Measurements from ENCODE around the gene PPT2. TPM values are rescaled to one million over a fixed set of nuclear protein-coding genes. Genes with fewer than 3 reads are reported as not detected.

PPT2 gene
- total RNA-seq (2014; rRNA removed; shearing (Covaris generic); ENCODE audit: low replicate concordance) = 2.9 and 5.9 TPM in 2 replicates

GRCh38 chr6:32153564-32154513, at the start of gene PPT2:
TSS of gene PPT2 (plus strand) at chr6:32154141. CDS start at chr6:32154595, 454 bp downstream.
- no peaks in the 10 kb centered on the region for H3K36me3 ChIP-seq
- H3K27me3 ChIP-seq = no peaks in the 10 kb centered on the region
- no peaks in the 10 kb centered on the region for H3K9me3 ChIP-seq
- peak; percentile 82 for DNase-seq
- peak within 1 kb of the TSS; percentile 76 for H3K4me3 ChIP-seq

GRCh38 chr6:32105433-32105832, 48.5 kb upstream of the PPT2 start:
- Histone ChIP-seq H3K9me3 (no peaks in the 10 kb centered on the region), H3K4me3 (no peak overlapping the region), H3K36me3 (no peaks in the 10 kb centered on the region), H3K27me3 (no peaks in the 10 kb centered on the region)
- no peak for DNase-seq

GRCh38 chr6:32107406-32107805, 46.5 kb upstream of the PPT2 start:
- Histone ChIP-seq H3K4me3 (no peak overlapping the region), H3K36me3 (no peaks in the 10 kb centered on the region), H3K27me3 (no peaks in the 10 kb centered on the region), H3K9me3 (no peaks in the 10 kb centered on the region)
- DNase-seq = peak; percentile 72

GRCh38 chr6:32108094-32108627, 45.8 kb upstream of the PPT2 start:
- H3K4me3 ChIP-seq = no peak overlapping the region
- peak; percentile 74 for DNase-seq

GRCh38 chr6:32108727-32109113, 45.2 kb upstream of the PPT2 start:
- Histone ChIP-seq H3K9me3 (no peaks in the 10 kb centered on the region), H3K36me3 (no peaks in the 10 kb centered on the region), H3K4me3 (no peak overlapping the region), H3K27me3 (no peaks in the 10 kb centered on the region)
- no peak for DNase-seq

More at GRCh38 chr6:32108094-32108627, 45.8 kb upstream of the PPT2 start:
- H3K27me3 ChIP-seq = no peaks in the 10 kb centered on the region
- H3K9me3 ChIP-seq = no peaks in the 10 kb centered on the region
- no peaks in the 10 kb centered on the region for H3K36me3 ChIP-seq

- no peaks in the 10 kb centered on the region for H3K9me3 ChIP-seq
- no peaks in the 10 kb centered on the region for H3K27me3 ChIP-seq
- no peak within 1 kb of the TSS for H3K4me3 ChIP-seq
- no peak for DNase-seq
- no peaks in the 10 kb centered on the region for H3K36me3 ChIP-seq
These were observed 44.7 kb upstream of the PPT2 start, which contains the start of gene TNXB for GRCh38 chr6:32109114-32109764. TSS of gene TNXB (minus strand) at chr6:32109338. CDS start at chr6:32098198, 11,140 bp downstream.

- H3K4me3 ChIP-seq = no peak overlapping the region
- no peak for DNase-seq
- H3K9me3 ChIP-seq = no peaks in the 10 kb centered on the region
- no peaks in the 10 kb centered on the region for H3K36me3 ChIP-seq
- H3K27me3 ChIP-seq = no peaks in the 10 kb centered on the region
These were observed 44.2 kb upstream of the PPT2 start for GRCh38 chr6:32109765-32110160.

- Histone ChIP-seq H3K27me3 (no peaks in the 10 kb centered on the region), H3K9me3 (no peaks in the 10 kb centered on the region), H3K4me3 (no peak overlapping the region), H3K36me3 (no peaks in the 10 kb centered on the region; the same call in 1 of the 2 replicates)
- peak; percentile 55 for DNase-seq
These were observed 43.3 kb upstream of the PPT2 start for GRCh38 chr6:32110632-32111031.

- H3K36me3 ChIP-seq = no peaks in the 10 kb centered on the region; the same call in 1 of the 2 replicates
These were observed 42.4 kb upstream of the PPT2 start for GRCh38 chr6:32111424-32112066.

GRCh38 chr6:32112431-32112980, 41.4 kb upstream of the PPT2 start:
- Histone ChIP-seq H3K36me3 (no peaks in the 10 kb centered on the region; the same call in 1 of the 2 replicates), H3K9me3 (no peaks in the 10 kb centered on the region), H3K4me3 (no peak overlapping the region), H3K27me3 (no peaks in the 10 kb centered on the region)
- DNase-seq = no peak

More at GRCh38 chr6:32111424-32112066, 42.4 kb upstream of the PPT2 start:
- no peak for DNase-seq
- H3K4me3 ChIP-seq = no peak overlapping the region
- H3K9me3 ChIP-seq = no peaks in the 10 kb centered on the region
- no peaks in the 10 kb centered on the region for H3K27me3 ChIP-seq

GRCh38 chr6:32113386-32114352, 40.3 kb upstream of the PPT2 start:
- H3K36me3 ChIP-seq = peaks cover 4% of the 10 kb centered on the region; the same call in 1 of the 2 replicates
- no peaks in the 10 kb centered on the region for H3K27me3 ChIP-seq

GRCh38 chr6:32114796-32115195, 39.1 kb upstream of the PPT2 start:
- Histone ChIP-seq H3K4me3 (no peak overlapping the region), H3K9me3 (no peaks in the 10 kb centered on the region), H3K36me3 (peaks cover 4% of the 10 kb centered on the region; the same call in 1 of the 2 replicates), H3K27me3 (no peaks in the 10 kb centered on the region)
- no peak for DNase-seq

More at GRCh38 chr6:32113386-32114352, 40.3 kb upstream of the PPT2 start:
- Histone ChIP-seq H3K9me3 (no peaks in the 10 kb centered on the region), H3K4me3 (no peak overlapping the region)
- peak; percentile 95 for DNase-seq

GRCh38 chr6:32115623-32116022, 38.3 kb upstream of the PPT2 start:
- Histone ChIP-seq H3K36me3 (peaks cover 4% of the 10 kb centered on the region; the same call in 1 of the 2 replicates), H3K27me3 (no peaks in the 10 kb centered on the region)

GRCh38 chr6:32116674-32117073, 37.3 kb upstream of the PPT2 start:
- Histone ChIP-seq H3K9me3 (no peaks in the 10 kb centered on the region), H3K27me3 (no peaks in the 10 kb centered on the region), H3K36me3 (peaks cover 4% of the 10 kb centered on the region; the same call in 1 of the 2 replicates), H3K4me3 (no peak overlapping the region)
- no peak for DNase-seq

More at GRCh38 chr6:32115623-32116022, 38.3 kb upstream of the PPT2 start:
- H3K9me3 ChIP-seq = no peaks in the 10 kb centered on the region
- no peak overlapping the region for H3K4me3 ChIP-seq
- no peak for DNase-seq

GRCh38 chr6:32117461-32117860, 36.5 kb upstream of the PPT2 start:
- H3K27me3 ChIP-seq = no peaks in the 10 kb centered on the region
- peaks cover 4% of the 10 kb centered on the region; the same call in 1 of the 2 replicates for H3K36me3 ChIP-seq
- no peaks in the 10 kb centered on the region for H3K9me3 ChIP-seq
- H3K4me3 ChIP-seq = no peak overlapping the region
- no peak for DNase-seq
